MCF 10A (cell line): Measurements from ENCODE around the gene OR8B4. TPM values are rescaled to one million over a fixed set of nuclear protein-coding genes. Genes with fewer than 3 reads are reported as not detected.
"Not testable (repeated sequence)": the region's sequence is repeated elsewhere in the genome, so short reads cannot be mapped to it uniquely, and the experiment has no call there.

Source experiments
- BruUV-seq: library from RNA; stranded (reverse); fragments of 400-500 nt; replicated peaks from 2 replicates; lab custom pipeline; 2021; lab: Mats Ljungman, UMichigan
- CTCF ChIA-PET: fragments of 300-600 bp; sonication (Branson Sonifier 250); formaldehyde crosslinking; extraction: SDS; loops from one replicate; lab custom pipeline; 2021; ENCODE audit warnings: antibody characterized with exemption, inconsistent platforms; lab: Yijun Ruan, JAX
- POLR2A ChIA-PET: fragments of 300-600, 350-650 bp; sonication (Branson Sonifier 250); formaldehyde crosslinking; extraction: SDS; loops from one replicate; lab custom pipeline; 2020; ENCODE audit warnings: antibody characterized with exemption, inconsistent platforms; lab: Yijun Ruan, JAX
- DNase-seq: peaks from one replicate; pipeline ENCODE4 v3.0.0-alpha.2; 2018; ENCODE audit not compliant: unreplicated experiment
- H3K27ac Mint-ChIP-seq: one replicate; pipeline ENCODE4 v1.8.0; 2022; ENCODE audit warnings: mild to moderate bottlenecking, low read depth, mixed read lengths; ENCODE audit not compliant: unreplicated experiment
- H3K27me3 Mint-ChIP-seq: one replicate; pipeline ENCODE4 v1.8.0; 2022; ENCODE audit warnings: mixed read lengths; ENCODE audit not compliant: insufficient read depth, unreplicated experiment
- H3K36me3 Mint-ChIP-seq: one replicate; pipeline ENCODE4 v1.8.0; 2022; ENCODE audit warnings: mild to moderate bottlenecking, moderate library complexity, mixed read lengths; ENCODE audit not compliant: insufficient read depth, unreplicated experiment
- H3K4me1 Mint-ChIP-seq: one replicate; pipeline ENCODE4 v1.8.0; 2022; ENCODE audit warnings: mixed read lengths; ENCODE audit not compliant: insufficient read depth, unreplicated experiment
- H3K4me3 Mint-ChIP-seq: one replicate; pipeline ENCODE4 v1.8.0; 2022; ENCODE audit warnings: mild to moderate bottlenecking, moderate library complexity, mixed read lengths; ENCODE audit not compliant: unreplicated experiment
- H3K9me3 Mint-ChIP-seq: one replicate; pipeline ENCODE4 v1.8.0; 2022; ENCODE audit warnings: mixed read lengths; ENCODE audit not compliant: unreplicated experiment
- CTCF ChIP-seq: fragments of 200-600 bp; IDR thresholded peaks from one replicate; pipeline ENCODE4 v1.8.0; 2022; ENCODE audit warnings: antibody characterized with exemption, mild to moderate bottlenecking; ENCODE audit not compliant: unreplicated experiment
- intact Hi-C: fragments of 100-400 bp; cut with micrococcal nuclease; formaldehyde crosslinking; loops from 2 replicates; pipeline ENCODE4 v1.14.1; 2022
- total RNA-seq: library from RNA; stranded (reverse); gene quantifications from 2 replicates; pipeline ENCODE4 v1.2.3, GENCODE V29; 2022

The OR8B4 gene
- total RNA-seq, 1 experiment from 2014 or later, result not detected

- Mint-ChIP-seq H3K27me3 (peaks cover 33% of the 10 kb centered on the region), H3K9me3 (no peaks in the 10 kb centered on the region), H3K4me3 (no peak overlapping the region), H3K27ac (no peak overlapping the region), H3K4me1 (no peaks in the 10 kb centered on the region), H3K36me3 (no peaks in the 10 kb centered on the region)
- peak; percentile 69 for TF ChIP-seq CTCF
- BruUV-seq, result no TSS peak
- CTCF ChIA-PET, result interaction anchor here (0.5 to 3.1 kb wide), 50 partner anchors 8 to 1007 kb away, joined by 3 to 20 read pairs (median 4); partner anchors contain the start of genes MSANTD2, OR8B2, OR8B4 and TBRG1
- peak; percentile 90 for DNase-seq
- intact Hi-C loops, result loop anchor here (1.0 to 10.0 kb wide), 3 partner anchors 294 to 432 kb away; no protein-coding TSS in a partner anchor
- POLR2A ChIA-PET, result interaction anchor here (0.6 to 1.0 kb wide), 4 partner anchors 19 to 321 kb away, joined by 3 to 4 read pairs (median 3); partner anchors contain the start of gene OR8A1
Observed at GRCh38 chr11:124402326-124402922, 22.2 kb downstream of the OR8B4 start.

GRCh38 chr11:124398924-124399323 lies 25.7 kb downstream of the OR8B4 start, which contains the start of gene OR8B3:
TSS of gene OR8B3 (minus strand) at chr11:124399024. CDS start at chr11:124397351, 1,673 bp downstream.
- intact Hi-C loops, result no loop called here
- CTCF ChIA-PET, result no interaction called here
- Mint-ChIP-seq H3K36me3 (no peaks in the 10 kb centered on the region), H3K27ac (no peak within 1 kb of the TSS), H3K4me3 (no peak within 1 kb of the TSS), H3K9me3 (no peaks in the 10 kb centered on the region), H3K27me3 (no peaks in the 10 kb centered on the region), H3K4me1 (peaks cover 9% of the 10 kb centered on the region)
- TF ChIP-seq CTCF, result no peak
- no TSS peak for BruUV-seq
- POLR2A ChIA-PET, result no interaction called here
- no peak for DNase-seq

GRCh38 chr11:124396847-124397246 lies 27.8 kb downstream of the OR8B4 start:
- POLR2A ChIA-PET, CTCF ChIA-PET, H3K9me3 Mint-ChIP-seq, H3K36me3 Mint-ChIP-seq, H3K27me3 Mint-ChIP-seq, BruUV-seq, intact Hi-C loops, H3K4me3 Mint-ChIP-seq, H3K27ac Mint-ChIP-seq, DNase-seq, H3K4me1 Mint-ChIP-seq: not testable (repeated sequence)

GRCh38 chr11:124394408-124394807 lies 30.3 kb downstream of the OR8B4 start:
- Mint-ChIP-seq H3K27me3 (no peaks in the 10 kb centered on the region), H3K4me1 (peaks cover 9% of the 10 kb centered on the region), H3K4me3 (no peak overlapping the region), H3K27ac (no peak overlapping the region), H3K36me3 (no peaks in the 10 kb centered on the region), H3K9me3 (no peaks in the 10 kb centered on the region)
- peak; percentile 24 for DNase-seq
- ChIA-PET CTCF (interaction anchor here (1.0 kb wide), 2 partner anchors 8 to 323 kb away, joined by 3 read pairs; no protein-coding TSS in a partner anchor), POLR2A (no interaction called here)
- TF ChIP-seq CTCF, result no peak
- no TSS peak for BruUV-seq
- intact Hi-C loops, result no loop called here
